ENCODE results near the gene SLC5A2. TPM values are rescaled to one million over a fixed set of nuclear protein-coding genes. Genes with fewer than 3 reads are reported as not detected.

The SLC5A2 gene
- total RNA-seq, 1 donor = not detected

GRCh38 chr16:31453255-31454204, 29.4 kb upstream of the SLC5A2 start:
- DNase-seq (ENCODE audit: insufficient read length, low spot score, missing footprints) = peak; percentile 39
- peaks cover 3% of the 10 kb centered on the region for H3K36me3 ChIP-seq (ENCODE audit: insufficient read depth, low read length)
- TF ChIP-seq CTCF (IDR thresholded peaks at IDR 0.05; ENCODE audit: extremely low read depth, low read depth, low read length) = no peak
- H3K4me3 ChIP-seq (ENCODE audit: insufficient read depth, low read length) = peak overlapping the region; percentile 18
- H3K79me2 ChIP-seq (ENCODE audit: insufficient read depth, low read length) = peaks cover 34% of the 10 kb centered on the region
- H3K4me1 ChIP-seq (ENCODE audit: insufficient read depth, low read length) = peaks cover 59% of the 10 kb centered on the region
- no peaks in the 10 kb centered on the region for H3K9me3 ChIP-seq (ENCODE audit: low read depth, low read length)
- H4K20me1 ChIP-seq (ENCODE audit: insufficient read depth, low read length) = peaks cover 30% of the 10 kb centered on the region
- H2AFZ ChIP-seq (ENCODE audit: low read length) = no peak overlapping the region
- peak overlapping the region; percentile 82 for H3K27ac ChIP-seq (ENCODE audit: low read depth, low read length)
- H3K4me2 ChIP-seq (ENCODE audit: insufficient read depth, low read length) = peak overlapping the region; percentile 71
- H3K27me3 ChIP-seq (ENCODE audit: insufficient read depth, low read length) = no peaks in the 10 kb centered on the region

- no peak overlapping the region for H2AFZ ChIP-seq (ENCODE audit: low read length)
- peaks cover 3% of the 10 kb centered on the region for H3K36me3 ChIP-seq (ENCODE audit: insufficient read depth, low read length)
- H3K27ac ChIP-seq (ENCODE audit: low read depth, low read length) = no peak overlapping the region
- TF ChIP-seq CTCF (IDR thresholded peaks at IDR 0.05; ENCODE audit: extremely low read depth, low read depth, low read length) = peak; percentile 44
- no peak overlapping the region for H3K4me3 ChIP-seq (ENCODE audit: insufficient read depth, low read length)
- peaks cover 34% of the 10 kb centered on the region for H3K79me2 ChIP-seq (ENCODE audit: insufficient read depth, low read length)
- peak; percentile 62 for DNase-seq (ENCODE audit: insufficient read length, low spot score, missing footprints)
- H4K20me1 ChIP-seq (ENCODE audit: insufficient read depth, low read length) = peaks cover 30% of the 10 kb centered on the region
- H3K27me3 ChIP-seq (ENCODE audit: insufficient read depth, low read length) = no peaks in the 10 kb centered on the region
- peaks cover 66% of the 10 kb centered on the region for H3K4me1 ChIP-seq (ENCODE audit: insufficient read depth, low read length)
- peak overlapping the region; percentile 3 for H3K4me2 ChIP-seq (ENCODE audit: insufficient read depth, low read length)
- H3K9me3 ChIP-seq (ENCODE audit: low read depth, low read length) = no peaks in the 10 kb centered on the region
Observed at GRCh38 chr16:31455601-31456314, 27.2 kb upstream of the SLC5A2 start.

- Histone ChIP-seq H3K9me3 (ENCODE audit: low read depth, low read length) (no peaks in the 10 kb centered on the region), H3K27ac (ENCODE audit: low read depth, low read length) (no peak overlapping the region), H3K27me3 (ENCODE audit: insufficient read depth, low read length) (no peaks in the 10 kb centered on the region), H2AFZ (ENCODE audit: low read length) (no peak overlapping the region), H3K4me1 (ENCODE audit: insufficient read depth, low read length) (peaks cover 60% of the 10 kb centered on the region), H3K36me3 (ENCODE audit: insufficient read depth, low read length) (peaks cover 5% of the 10 kb centered on the region), H3K4me2 (ENCODE audit: insufficient read depth, low read length) (peak overlapping the region; percentile 93), H3K4me3 (ENCODE audit: insufficient read depth, low read length) (peak overlapping the region; percentile 14), H3K79me2 (ENCODE audit: insufficient read depth, low read length) (peaks cover 44% of the 10 kb centered on the region), H4K20me1 (ENCODE audit: insufficient read depth, low read length) (peaks cover 30% of the 10 kb centered on the region)
- no peak for TF ChIP-seq CTCF (IDR thresholded peaks at IDR 0.05; ENCODE audit: extremely low read depth, low read depth, low read length)
- no peak for DNase-seq (ENCODE audit: insufficient read length, low spot score, missing footprints)
Observed at GRCh38 chr16:31456988-31457360, 25.9 kb upstream of the SLC5A2 start.
